ENCODE results near the gene GPC3.

Gene GPC3

GRCh38 chrX:133995759-133996158, 10.4 kb upstream of the GPC3 start:
- peaks cover 11% of the 10 kb centered on the region; the same call in 1 of the 2 replicates for H3K4me1 ChIP-seq (ENCODE audit: control insufficient read depth, insufficient read depth, low read length)
- no peak overlapping the region for H3K27ac ChIP-seq (ENCODE audit: extremely low read depth, low read depth, low read length)
- no peak overlapping the region for H3K4me3 ChIP-seq (ENCODE audit: low read depth, low read length)
- CTCF ChIA-PET: no interaction called here
- no peak for TF ChIP-seq KLF16 (tag by site-specific recombination; IDR thresholded peaks at IDR 0.05)
- no peak for TF ChIP-seq ZSCAN4 (tag by site-specific recombination; IDR thresholded peaks at IDR 0.05)
- no peak for TF ChIP-seq ZNF302 (tag by site-specific recombination; IDR thresholded peaks at IDR 0.05; ENCODE audit: low read depth)
- TF ChIP-seq GLIS2 (tag by site-specific recombination; IDR thresholded peaks at IDR 0.05): no peak
- TF ChIP-seq ZBTB6 (tag by site-specific recombination; IDR thresholded peaks at IDR 0.05): no peak
- TF ChIP-seq ZNF777 (tag by site-specific recombination; IDR thresholded peaks at IDR 0.05; ENCODE audit: borderline replicate concordance): no peak
- TF ChIP-seq TRIM28 (IDR thresholded peaks at IDR 0.05; ENCODE audit: borderline replicate concordance, low read length): no peak
- TF ChIP-seq ZSCAN5A (tag by site-specific recombination; IDR thresholded peaks at IDR 0.05): no peak
- no peaks in the 10 kb centered on the region for H3K9me3 ChIP-seq (ENCODE audit: control insufficient read depth, insufficient read depth, low read depth, low read length)
- H3K36me3 ChIP-seq (ENCODE audit: control insufficient read depth in 2 of 2, insufficient read depth in 1 of 2, low read length in 2 of 2): no peaks in the 10 kb centered on the region
- POLR2A ChIA-PET: no interaction called here

GRCh38 chrX:133994576-133994975, 9.2 kb upstream of the GPC3 start:
- Histone ChIP-seq H3K4me3 (ENCODE audit: low read depth, low read length) (no peak overlapping the region), H3K4me1 (ENCODE audit: control insufficient read depth, insufficient read depth, low read length) (peaks cover 11% of the 10 kb centered on the region; the same call in 1 of the 2 replicates), H3K9me3 (ENCODE audit: control insufficient read depth, insufficient read depth, low read depth, low read length) (no peaks in the 10 kb centered on the region), H3K27ac (ENCODE audit: extremely low read depth, low read depth, low read length) (no peak overlapping the region), H3K36me3 (ENCODE audit: control insufficient read depth in 2 of 2, insufficient read depth in 1 of 2, low read length in 2 of 2) (no peaks in the 10 kb centered on the region)
- ChIA-PET CTCF (interaction anchor here (0.8 kb wide), 1 partner anchor 297 kb away, joined by 3 read pairs; no protein-coding TSS in a partner anchor), POLR2A (no interaction called here)
- TF ChIP-seq ZNF324 (tag by site-specific recombination; IDR thresholded peaks at IDR 0.05) (no peak), KLF9 (tag by site-specific recombination; IDR thresholded peaks at IDR 0.05; ENCODE audit: low read depth) (no peak), KLF1 (tag by site-specific recombination; IDR thresholded peaks at IDR 0.05) (no peak), ZNF23 (tag by site-specific recombination; IDR thresholded peaks at IDR 0.05; ENCODE audit: borderline replicate concordance) (no peak), GLIS2 (tag by site-specific recombination; IDR thresholded peaks at IDR 0.05) (no peak)

- Histone ChIP-seq H3K4me1 (ENCODE audit: control insufficient read depth, insufficient read depth, low read length) (peaks cover 3% of the 10 kb centered on the region; the same call in 1 of the 2 replicates), H3K27ac (ENCODE audit: extremely low read depth, low read depth, low read length) (no peak overlapping the region), H3K9me3 (ENCODE audit: control insufficient read depth, insufficient read depth, low read depth, low read length) (no peaks in the 10 kb centered on the region), H3K4me3 (ENCODE audit: low read depth, low read length) (no peak overlapping the region), H3K36me3 (ENCODE audit: control insufficient read depth in 2 of 2, insufficient read depth in 1 of 2, low read length in 2 of 2) (no peaks in the 10 kb centered on the region)
- ChIA-PET POLR2A (no interaction called here), CTCF (no interaction called here)
- TF ChIP-seq HOXD13 (CRISPR knock-in tag; IDR thresholded peaks at IDR 0.05; ENCODE audit: borderline replicate concordance) (no peak), ZBTB11 (tag by site-specific recombination; conservative IDR thresholded peaks at IDR 0.05; ENCODE audit: low read depth) (no peak), ZNF280D (tag by site-specific recombination; IDR thresholded peaks at IDR 0.05) (no peak), ZBTB7A (tag by site-specific recombination; IDR thresholded peaks at IDR 0.05; ENCODE audit: low read depth) (no peak), OSR2 (tag by site-specific recombination; IDR thresholded peaks at IDR 0.05) (no peak), ZNF692 (tag by site-specific recombination; IDR thresholded peaks at IDR 0.05) (no peak), ZNF354C (tag by site-specific recombination; IDR thresholded peaks at IDR 0.05; ENCODE audit: borderline replicate concordance, low read depth) (no peak), ZNF529 (tag by site-specific recombination; IDR thresholded peaks at IDR 0.05; ENCODE audit: insufficient replicate concordance) (no peak)
These were observed 7.5 kb upstream of the GPC3 start for GRCh38 chrX:133992882-133993281.

All from HEK293 (cell line).